ENCODE measurements around the gene ITGAE.

The ITGAE gene

DNA sequence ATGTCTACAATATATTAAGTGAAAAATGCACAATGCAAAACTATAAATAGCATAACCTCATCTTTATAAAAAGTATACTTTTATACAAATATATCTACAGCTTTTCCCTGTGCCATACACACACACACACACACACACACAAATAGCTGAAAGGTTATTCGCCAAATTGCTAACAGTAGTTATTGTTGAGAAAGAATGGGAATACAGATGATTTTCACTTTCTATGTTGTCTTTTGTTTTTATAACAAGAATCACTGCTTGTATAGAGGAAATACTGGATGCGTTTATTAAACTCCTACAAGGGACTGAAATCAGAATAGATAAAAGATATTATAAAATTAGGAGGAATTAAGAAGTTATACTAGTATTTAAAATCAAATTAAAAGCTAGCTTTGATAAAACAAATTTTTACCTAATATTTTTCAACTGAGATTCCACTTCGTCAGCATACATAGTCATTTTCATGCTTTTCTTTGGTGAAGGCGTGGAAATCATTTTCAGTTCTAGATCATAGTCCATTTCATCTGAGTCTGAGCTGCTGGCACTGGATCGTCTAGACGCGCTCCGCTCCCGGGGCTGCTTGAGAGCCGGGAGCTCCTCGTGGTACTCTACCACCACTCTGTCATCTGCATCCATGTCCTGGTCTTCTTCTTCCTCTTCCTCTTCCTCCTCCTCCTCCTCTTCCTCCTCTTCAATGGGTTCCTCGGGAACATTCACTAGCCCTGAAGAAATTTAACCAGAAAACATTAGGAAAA, 17.0 kb upstream of the ITGAE start:
- Histone ChIP-seq H3K4me1 (ENCODE audit: control insufficient read depth, insufficient read depth, low read length) (peaks cover 5% of the 10 kb centered on the region), H3K4me3 (ENCODE audit: low read length in 2 of 2) (no peak overlapping the region), H3K9me3 (ENCODE audit: control insufficient read depth in 2 of 2, low read length in 2 of 2) (no peaks in the 10 kb centered on the region)

GRCh38 chr17:3815925-3816324, 14.9 kb upstream of the ITGAE start:
- H3K4me1 ChIP-seq (ENCODE audit: control insufficient read depth, insufficient read depth, low read length), result peaks cover 5% of the 10 kb centered on the region
- H3K9ac ChIP-seq (ENCODE audit: low read length in 2 of 2), result no peak overlapping the region

More for the DNA sequence above, 17.0 kb upstream of the ITGAE start:
- no peaks in the 10 kb centered on the region for H3K27me3 ChIP-seq (ENCODE audit: control insufficient read depth in 1 of 2, insufficient read depth in 2 of 2, low read length in 2 of 2)
- H3K9ac ChIP-seq (ENCODE audit: low read length in 2 of 2), result no peak overlapping the region
- H3K27ac ChIP-seq (ENCODE audit: low read length), result no peak overlapping the region
- peaks cover 50 to 53% of the 10 kb centered on the region in 2 donors for H3K36me3 ChIP-seq (ENCODE audit: control insufficient read depth in 2 of 2, insufficient read depth in 2 of 2, low read length in 2 of 2)

DNA sequence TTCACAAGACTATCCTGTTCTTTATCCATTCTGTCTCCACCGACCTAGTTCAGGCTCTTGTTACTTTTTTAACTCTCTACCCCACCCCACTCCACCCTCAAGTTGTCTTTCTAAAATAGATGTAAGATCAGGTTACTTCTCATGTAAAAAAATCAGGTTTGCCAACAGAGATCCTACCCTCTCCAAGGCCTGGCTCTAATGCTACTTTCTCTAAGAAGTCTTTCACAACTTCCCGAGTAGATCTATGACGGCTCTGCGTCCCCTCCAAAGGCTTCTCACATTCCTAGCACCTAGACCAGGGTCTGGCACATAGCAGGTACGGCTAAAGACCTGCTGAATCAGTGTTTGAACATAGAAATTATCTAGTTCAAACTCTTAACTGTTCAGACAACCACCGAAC, 14.1 kb upstream of the ITGAE start:
- Histone ChIP-seq H3K36me3 (ENCODE audit: control insufficient read depth in 2 of 2, insufficient read depth in 2 of 2, low read length in 2 of 2) (peaks cover 48 to 59% of the 10 kb centered on the region in 2 donors), H3K9ac (ENCODE audit: low read length in 2 of 2) (no peak overlapping the region), H3K4me3 (ENCODE audit: low read length in 2 of 2) (no peak overlapping the region), H3K27me3 (ENCODE audit: control insufficient read depth in 1 of 2, insufficient read depth in 2 of 2, low read length in 2 of 2) (no peaks in the 10 kb centered on the region), H3K27ac (ENCODE audit: low read length) (no peak overlapping the region), H3K4me1 (ENCODE audit: control insufficient read depth, insufficient read depth, low read length) (peaks cover 5% of the 10 kb centered on the region), H3K9me3 (ENCODE audit: control insufficient read depth in 2 of 2, low read length in 2 of 2) (no peaks in the 10 kb centered on the region)

More at GRCh38 chr17:3815925-3816324, 14.9 kb upstream of the ITGAE start:
- no peaks in the 10 kb centered on the region for H3K9me3 ChIP-seq (ENCODE audit: control insufficient read depth in 2 of 2, low read length in 2 of 2)
- H3K36me3 ChIP-seq (ENCODE audit: control insufficient read depth in 2 of 2, insufficient read depth in 2 of 2, low read length in 2 of 2), result peaks cover 48 to 55% of the 10 kb centered on the region in 2 donors
- no peak overlapping the region for H3K4me3 ChIP-seq (ENCODE audit: low read length in 2 of 2)
- no peak overlapping the region for H3K27ac ChIP-seq (ENCODE audit: low read length)
- H3K27me3 ChIP-seq (ENCODE audit: control insufficient read depth in 1 of 2, insufficient read depth in 2 of 2, low read length in 2 of 2), result no peaks in the 10 kb centered on the region

GRCh38 chr17:3814361-3814760, 13.4 kb upstream of the ITGAE start:
- Histone ChIP-seq H3K4me1 (ENCODE audit: control insufficient read depth, insufficient read depth, low read length) (peaks cover 5% of the 10 kb centered on the region), H3K9me3 (ENCODE audit: control insufficient read depth in 2 of 2, low read length in 2 of 2) (no peaks in the 10 kb centered on the region), H3K4me3 (ENCODE audit: low read length in 2 of 2) (no peak overlapping the region), H3K27me3 (ENCODE audit: control insufficient read depth in 1 of 2, insufficient read depth in 2 of 2, low read length in 2 of 2) (no peaks in the 10 kb centered on the region), H3K36me3 (ENCODE audit: control insufficient read depth in 2 of 2, insufficient read depth in 2 of 2, low read length in 2 of 2) (peaks cover 52 to 63% of the 10 kb centered on the region in 2 donors), H3K27ac (ENCODE audit: low read length) (no peak overlapping the region), H3K9ac (ENCODE audit: low read length in 2 of 2) (no peak overlapping the region)

DNA sequence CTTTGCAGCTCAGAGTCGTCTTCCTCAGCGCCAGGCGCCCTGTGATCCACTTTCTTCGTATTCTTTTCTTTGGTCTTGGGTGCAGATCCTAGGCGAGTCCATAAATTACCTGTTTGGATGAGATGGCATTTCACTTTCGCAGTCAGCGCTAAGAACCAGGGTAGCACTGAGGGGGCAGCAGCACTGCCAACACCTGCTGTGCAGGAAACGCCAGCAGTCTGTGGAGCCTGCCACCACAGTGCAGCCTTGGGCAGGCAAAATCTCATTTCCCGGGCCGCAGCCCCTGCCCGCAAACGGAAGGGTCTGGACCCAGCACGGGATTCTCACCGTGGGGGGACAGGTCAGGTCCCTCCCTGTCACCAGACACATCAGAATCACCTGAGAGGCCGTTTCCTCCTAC, 12.2 kb upstream of the ITGAE start:
- Histone ChIP-seq H3K9ac (ENCODE audit: low read length in 2 of 2) (no peak overlapping the region), H3K36me3 (ENCODE audit: control insufficient read depth in 2 of 2, insufficient read depth in 2 of 2, low read length in 2 of 2) (peaks cover 48 to 66% of the 10 kb centered on the region in 2 donors), H3K27ac (ENCODE audit: low read length) (no peak overlapping the region), H3K4me1 (ENCODE audit: control insufficient read depth, insufficient read depth, low read length) (no peaks in the 10 kb centered on the region), H3K27me3 (ENCODE audit: control insufficient read depth in 1 of 2, insufficient read depth in 2 of 2, low read length in 2 of 2) (no peaks in the 10 kb centered on the region), H3K4me3 (ENCODE audit: low read length in 2 of 2) (no peak overlapping the region), H3K9me3 (ENCODE audit: control insufficient read depth in 2 of 2, low read length in 2 of 2) (no peaks in the 10 kb centered on the region)

DNA sequence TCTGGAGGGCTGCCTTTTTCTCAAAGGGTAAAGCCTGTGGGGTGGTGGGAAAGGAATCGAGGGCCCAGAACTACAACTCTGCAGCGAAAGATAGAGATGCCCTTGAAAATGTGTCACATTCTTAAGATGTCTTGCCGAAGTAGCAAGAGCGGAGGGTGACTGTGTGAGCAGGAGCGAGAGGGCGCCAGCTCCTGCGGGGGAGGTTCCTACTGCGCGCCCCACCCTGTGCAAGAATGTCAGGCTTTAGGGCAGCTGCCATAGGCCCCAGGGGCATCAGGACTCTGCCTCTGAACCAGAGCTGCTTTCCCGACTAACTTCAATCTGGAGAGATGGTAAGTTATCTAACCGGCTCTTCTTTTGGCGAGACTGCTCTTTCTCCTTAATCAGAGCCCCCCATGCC, 11.8 kb upstream of the ITGAE start:
- no peak overlapping the region for H3K9ac ChIP-seq (ENCODE audit: low read length in 2 of 2)
- H3K36me3 ChIP-seq (ENCODE audit: control insufficient read depth in 2 of 2, insufficient read depth in 2 of 2, low read length in 2 of 2), result peaks cover 46 to 65% of the 10 kb centered on the region in 2 donors
- H3K27me3 ChIP-seq (ENCODE audit: control insufficient read depth in 1 of 2, insufficient read depth in 2 of 2, low read length in 2 of 2), result no peaks in the 10 kb centered on the region
- no peaks in the 10 kb centered on the region for H3K9me3 ChIP-seq (ENCODE audit: control insufficient read depth in 2 of 2, low read length in 2 of 2)
- H3K27ac ChIP-seq (ENCODE audit: low read length), result no peak overlapping the region
- H3K4me1 ChIP-seq (ENCODE audit: control insufficient read depth, insufficient read depth, low read length), result no peaks in the 10 kb centered on the region
- no peak overlapping the region for H3K4me3 ChIP-seq (ENCODE audit: low read length in 2 of 2)

GRCh38 chr17:3812284-3812683, 11.3 kb upstream of the ITGAE start:
- no peak overlapping the region for H3K4me3 ChIP-seq (ENCODE audit: low read length in 2 of 2)
- peaks cover 49 to 68% of the 10 kb centered on the region in 2 donors for H3K36me3 ChIP-seq (ENCODE audit: control insufficient read depth in 2 of 2, insufficient read depth in 2 of 2, low read length in 2 of 2)
- H3K27me3 ChIP-seq (ENCODE audit: control insufficient read depth in 1 of 2, insufficient read depth in 2 of 2, low read length in 2 of 2), result no peaks in the 10 kb centered on the region
- no peak overlapping the region for H3K9ac ChIP-seq (ENCODE audit: low read length in 2 of 2)
- H3K27ac ChIP-seq (ENCODE audit: low read length), result no peak overlapping the region
- no peaks in the 10 kb centered on the region for H3K4me1 ChIP-seq (ENCODE audit: control insufficient read depth, insufficient read depth, low read length)
- H3K9me3 ChIP-seq (ENCODE audit: control insufficient read depth in 2 of 2, low read length in 2 of 2), result no peaks in the 10 kb centered on the region

DNA sequence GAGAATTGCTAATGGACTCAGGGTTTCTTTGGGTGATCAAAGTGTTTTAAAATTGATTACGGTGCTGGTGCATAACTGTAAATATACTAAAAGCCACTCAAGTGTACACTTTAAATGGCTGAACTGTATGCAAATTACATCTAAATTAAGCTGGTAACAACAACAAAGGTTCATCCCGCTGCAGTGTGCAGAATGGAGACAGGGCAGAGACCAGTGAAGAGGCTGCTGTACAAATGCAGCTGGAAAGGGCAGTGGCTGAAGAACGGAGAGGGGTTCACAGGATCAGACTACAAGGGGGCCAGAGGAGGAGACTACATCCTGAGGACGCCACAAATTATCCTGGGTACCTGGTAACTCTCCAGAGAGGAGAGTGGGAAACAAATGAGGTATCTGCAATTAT, 9.0 kb upstream of the ITGAE start:
- Histone ChIP-seq H3K36me3 (ENCODE audit: control insufficient read depth in 2 of 2, insufficient read depth in 2 of 2, low read length in 2 of 2) (peaks cover 35 to 59% of the 10 kb centered on the region in 2 donors), H3K9ac (ENCODE audit: low read length in 2 of 2) (no peak overlapping the region), H3K9me3 (ENCODE audit: control insufficient read depth in 2 of 2, low read length in 2 of 2) (no peaks in the 10 kb centered on the region), H3K4me1 (ENCODE audit: control insufficient read depth, insufficient read depth, low read length) (no peaks in the 10 kb centered on the region), H3K27me3 (ENCODE audit: control insufficient read depth in 1 of 2, insufficient read depth in 2 of 2, low read length in 2 of 2) (no peaks in the 10 kb centered on the region), H3K27ac (ENCODE audit: low read length) (no peak overlapping the region), H3K4me3 (ENCODE audit: low read length in 2 of 2) (no peak overlapping the region)

DNA sequence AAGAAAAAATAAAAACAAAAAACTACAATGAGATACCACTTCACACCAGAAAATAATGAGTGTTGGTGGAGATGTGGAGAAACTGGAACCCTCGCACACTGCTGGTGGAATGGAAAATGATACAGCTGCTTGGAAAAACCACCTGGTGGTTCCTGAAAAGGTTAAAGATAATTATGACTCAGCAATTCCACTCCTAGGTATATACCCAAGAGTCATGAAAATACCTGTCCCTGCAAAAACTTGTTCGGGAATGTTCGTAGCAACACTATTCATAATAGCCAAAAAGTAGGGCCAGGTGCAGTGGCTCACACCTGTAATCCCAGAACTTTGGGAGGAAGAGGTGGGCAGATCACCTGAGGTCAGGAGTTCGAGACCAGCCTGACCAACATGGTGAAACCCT, 8.1 kb upstream of the ITGAE start:
- Histone ChIP-seq H3K27ac (ENCODE audit: low read length) (no peak overlapping the region), H3K4me3 (ENCODE audit: low read length in 2 of 2) (no peak overlapping the region), H3K36me3 (ENCODE audit: control insufficient read depth in 2 of 2, insufficient read depth in 2 of 2, low read length in 2 of 2) (peaks cover 32 to 53% of the 10 kb centered on the region in 2 donors), H3K9ac (ENCODE audit: low read length in 2 of 2) (no peak overlapping the region), H3K9me3 (ENCODE audit: control insufficient read depth in 2 of 2, low read length in 2 of 2) (no peaks in the 10 kb centered on the region), H3K27me3 (ENCODE audit: control insufficient read depth in 1 of 2, insufficient read depth in 2 of 2, low read length in 2 of 2) (no peaks in the 10 kb centered on the region), H3K4me1 (ENCODE audit: control insufficient read depth, insufficient read depth, low read length) (no peaks in the 10 kb centered on the region)

DNA sequence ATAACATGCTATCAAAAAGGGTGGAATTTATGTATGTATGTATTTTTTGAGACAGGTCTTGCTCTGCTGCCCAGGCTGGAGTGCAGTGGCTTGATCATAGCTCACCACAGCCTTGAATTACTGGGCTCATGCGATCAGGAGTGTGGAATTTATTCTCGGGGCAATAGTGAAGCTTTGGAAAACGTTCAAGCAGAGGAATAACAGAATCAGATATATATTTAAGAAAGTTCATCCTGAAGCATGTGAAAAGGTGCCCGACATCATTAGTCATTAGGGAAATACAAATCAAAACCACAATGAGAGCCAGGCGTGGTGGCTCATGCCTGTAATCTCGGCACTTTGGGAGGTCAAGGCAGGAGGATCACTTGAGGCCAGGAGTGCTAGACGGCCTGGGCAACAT, 7.7 kb upstream of the ITGAE start:
- H3K4me1 ChIP-seq (ENCODE audit: control insufficient read depth, insufficient read depth, low read length), result no peaks in the 10 kb centered on the region
- H3K9ac ChIP-seq (ENCODE audit: low read length in 2 of 2), result no peak overlapping the region
- peaks cover 30 to 52% of the 10 kb centered on the region in 2 donors for H3K36me3 ChIP-seq (ENCODE audit: control insufficient read depth in 2 of 2, insufficient read depth in 2 of 2, low read length in 2 of 2)
- H3K27me3 ChIP-seq (ENCODE audit: control insufficient read depth in 1 of 2, insufficient read depth in 2 of 2, low read length in 2 of 2), result no peaks in the 10 kb centered on the region
- no peak overlapping the region for H3K4me3 ChIP-seq (ENCODE audit: low read length in 2 of 2)
- no peaks in the 10 kb centered on the region for H3K9me3 ChIP-seq (ENCODE audit: control insufficient read depth in 2 of 2, low read length in 2 of 2)
- H3K27ac ChIP-seq (ENCODE audit: low read length), result no peak overlapping the region

- H3K36me3 ChIP-seq (ENCODE audit: control insufficient read depth in 2 of 2, insufficient read depth in 2 of 2, low read length in 2 of 2), result peaks cover 19 to 33% of the 10 kb centered on the region in 2 donors
- H3K4me3 ChIP-seq (ENCODE audit: low read length in 2 of 2), result no peak overlapping the region
- H3K27me3 ChIP-seq (ENCODE audit: control insufficient read depth in 1 of 2, insufficient read depth in 2 of 2, low read length in 2 of 2), result no peaks in the 10 kb centered on the region
- no peaks in the 10 kb centered on the region for H3K9me3 ChIP-seq (ENCODE audit: control insufficient read depth in 2 of 2, low read length in 2 of 2)
- no peak overlapping the region for H3K27ac ChIP-seq (ENCODE audit: low read length)
- H3K4me1 ChIP-seq (ENCODE audit: control insufficient read depth, insufficient read depth, low read length), result peaks cover 7% of the 10 kb centered on the region
- no peak overlapping the region for H3K9ac ChIP-seq (ENCODE audit: low read length in 2 of 2)
These were observed 4.6 kb upstream of the ITGAE start for GRCh38 chr17:3805581-3805980.
